Measurements from ENCODE around the gene PTGDR. TPM values are rescaled to one million over a fixed set of nuclear protein-coding genes. Genes with fewer than 3 reads are reported as not detected.

The PTGDR gene
- total and polyA plus RNA-seq, 2 of the 8 experiments (the other 6 are each of a cell fraction or from before 2014, with no cell fraction given) = 0.22 to 0.83 TPM

- TF ChIP-seq FOSL1 (IDR thresholded peaks at IDR 0.05; ENCODE audit: insufficient read depth, low read depth, low read length) = no peak
Observed at GRCh38 chr14:52299692-52300278, 32.3 kb downstream of the PTGDR start (continued).

All from H1 (cell line).